Measurements from ENCODE around the gene TNIK. TPM values are rescaled to one million over a fixed set of nuclear protein-coding genes. Genes with fewer than 3 reads are reported as not detected.

TNIK gene
- total and polyA plus RNA-seq, 10 of the 15 experiments (the other 5 are each of a cell fraction or from before 2014, with no cell fraction given), result 13.9 to 74.3 (median 48.2) TPM

GRCh38 chr3:171122240-171122639, 338.0 kb downstream of the TNIK start (continued):
- TF ChIP-seq CTCF (IDR thresholded peaks at IDR 0.05 in 2 of 3, conservative IDR thresholded peaks at IDR 0.05 in 1 of 3; ENCODE audit: control insufficient read depth in 2 of 3, extremely low read depth in 1 of 3, insufficient read depth in 1 of 3, low read depth in 3 of 3, low read length in 3 of 3) (no peak), SREBF1 (IDR thresholded peaks at IDR 0.05; ENCODE audit: low read length) (no peak), JUNB (IDR thresholded peaks at IDR 0.05) (no peak), TBL1XR1 (IDR thresholded peaks at IDR 0.05; ENCODE audit: low read depth, low read length) (no peak)

GRCh38 chr3:171121801-171122200, 338.4 kb downstream of the TNIK start:
- H3K4me3 ChIP-seq, result no peak overlapping the region
- TF ChIP-seq FOS (IDR thresholded peaks at IDR 0.05; ENCODE audit: borderline replicate concordance, extremely low read depth, insufficient read length) (no peak), CHD2 (IDR thresholded peaks at IDR 0.05; ENCODE audit: borderline replicate concordance, low read depth, low read length) (no peak), CEBPZ (IDR thresholded peaks at IDR 0.05; ENCODE audit: low read depth, low read length) (no peak), NFYA (IDR thresholded peaks at IDR 0.05; ENCODE audit: borderline replicate concordance, low read depth, low read length) (no peak), SP1 (IDR thresholded peaks at IDR 0.05; ENCODE audit: low read depth, low read length) (no peak), NR2C2 (IDR thresholded peaks at IDR 0.05; ENCODE audit: borderline replicate concordance, control insufficient read depth, insufficient read length, low read depth) (no peak), DPF2 (IDR thresholded peaks at IDR 0.05) (no peak), NFYB (IDR thresholded peaks at IDR 0.05; ENCODE audit: insufficient read depth, low read depth, low read length) (no peak), ZSCAN29 (IDR thresholded peaks at IDR 0.05) (no peak), CHD1 (IDR thresholded peaks at IDR 0.05; ENCODE audit: low read depth, low read length) (no peak), HDAC6 (IDR thresholded peaks at IDR 0.05; ENCODE audit: unreplicated experiment) (no peak), TAF1 (IDR thresholded peaks at IDR 0.05; ENCODE audit: borderline replicate concordance, low read depth, low read length) (no peak), MXI1 (IDR thresholded peaks at IDR 0.05; ENCODE audit: low read depth, low read length) (no peak), SMAD5 (IDR thresholded peaks at IDR 0.05; ENCODE audit: low read depth) (no peak)
- no peak overlapping the region for H3K27ac ChIP-seq (ENCODE audit: control insufficient read depth, insufficient read depth)
- intact Hi-C loops (cut with micrococcal nuclease; ENCODE audit: unreplicated experiment), result no loop called here
- FAIRE-seq (no peak), ATAC-seq (no peak), DNase-seq (ENCODE audit: low read depth, low spot score) (no peak)
- no peaks in the 10 kb centered on the region for H3K79me2 ChIP-seq (ENCODE audit: control insufficient read depth, insufficient read depth, low read length)
- POLR2A ChIA-PET, result interaction anchor here (0.5 kb wide), 1 partner anchor 1636 kb away, joined by 5 read pairs; no protein-coding TSS in a partner anchor
- BruUV-seq (replicated peaks), result no TSS peak
- RAD21 ChIA-PET (ENCODE audit: unreplicated experiment), result no interaction called here
- H3K36me3 ChIP-seq (ENCODE audit: control insufficient read depth in 2 of 2, insufficient read depth in 2 of 2, low read length in 1 of 2), result peaks cover 9 to 36% of the 10 kb centered on the region in 2 experiments
- no peak overlapping the region for H3K4me2 ChIP-seq (ENCODE audit: control insufficient read depth, insufficient read depth)
- in situ Hi-C loops (cut with MboI), result no loop called here
- H3K27me3 ChIP-seq (replicated peaks in 1 of 2; ENCODE audit: control insufficient read depth in 2 of 2, insufficient read depth in 2 of 2, low read length in 1 of 2), result no peaks in the 10 kb centered on the region
- SMC1A ChIA-PET (ENCODE audit: uncharacterized antibody, unreplicated experiment), result interaction anchor here (0.6 to 2.0 kb wide), 3 partner anchors 13 to 1037 kb away, joined by 3 to 7 read pairs (median 3); no protein-coding TSS in a partner anchor
- no peaks in the 10 kb centered on the region for H4K20me1 ChIP-seq (ENCODE audit: control insufficient read depth, insufficient read depth)
- no peak overlapping the region for H3K9ac ChIP-seq (ENCODE audit: control insufficient read depth, insufficient read depth, low read length)
- no peak overlapping the region for H2AFZ ChIP-seq (ENCODE audit: control insufficient read depth, low read depth, low read length)
- H3K4me1 ChIP-seq (ENCODE audit: control insufficient read depth, insufficient read depth, low read length), result no peaks in the 10 kb centered on the region
- CTCF ChIA-PET, result no interaction called here
- H3K9me3 ChIP-seq (replicated peaks; ENCODE audit: control insufficient read depth, insufficient read depth, low read length), result peaks cover 6% of the 10 kb centered on the region; the same call in 2 of the 3 replicates

Data from GM12878 (cell line).